Measurements from ENCODE around the gene MOGAT1. TPM values are rescaled to one million over a fixed set of nuclear protein-coding genes. Genes with fewer than 3 reads are reported as not detected.

The MOGAT1 gene
- polyA plus RNA-seq, 1 experiment, result not detected

DNA sequence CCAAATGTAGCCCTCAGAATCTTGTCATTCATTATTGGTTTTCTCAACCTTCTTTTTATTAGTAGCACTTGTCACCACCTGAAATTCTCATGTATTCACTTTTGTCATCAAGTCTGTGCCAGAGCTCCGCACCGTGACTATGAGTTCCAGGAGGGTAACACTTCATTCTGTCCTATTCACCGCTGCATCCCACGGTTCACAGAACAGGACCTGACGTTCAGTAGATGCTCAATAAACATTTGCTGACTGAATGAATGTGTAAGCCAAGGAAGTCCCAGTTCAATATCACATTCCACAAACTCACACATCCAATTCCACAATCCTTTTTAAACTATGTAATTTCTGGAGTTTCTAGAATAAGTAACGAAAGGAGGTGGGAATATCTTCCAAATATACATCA, 65.5 kb downstream of the MOGAT1 start:
- POLR2A ChIA-PET, result no interaction called here
- Histone ChIP-seq H3K9me3 (ENCODE audit: control insufficient read depth, insufficient read depth, low read length) (no peaks in the 10 kb centered on the region), H3K27me3 (ENCODE audit: control insufficient read depth, insufficient read depth, low read length) (no peaks in the 10 kb centered on the region), H3K27ac (ENCODE audit: low read depth, low read length) (no peak overlapping the region), H3K4me3 (ENCODE audit: low read depth, low read length) (no peak overlapping the region)
- CTCF ChIA-PET, result interaction anchor here (1.7 kb wide), 1 partner anchor 61 kb away, joined by 4 read pairs; no protein-coding TSS in a partner anchor
- no peak for DNase-seq (ENCODE audit: low read depth, low spot score)
- TF ChIP-seq CTCF (IDR thresholded peaks at IDR 0.05; ENCODE audit: low read depth, low read length), result no peak

GRCh38 chr2:222738312-222738711, 66.9 kb downstream of the MOGAT1 start:
- POLR2A ChIA-PET, result no interaction called here
- CTCF ChIA-PET, result interaction anchor here (0.5 kb wide), 1 partner anchor 13 kb away, joined by 3 read pairs; no protein-coding TSS in a partner anchor
- DNase-seq (ENCODE audit: low read depth, low spot score), result no peak
- no peaks in the 10 kb centered on the region for H3K9me3 ChIP-seq (ENCODE audit: control insufficient read depth, insufficient read depth, low read length)
- no peak overlapping the region for H3K4me3 ChIP-seq (ENCODE audit: low read depth, low read length)
- H3K27me3 ChIP-seq (ENCODE audit: control insufficient read depth, insufficient read depth, low read length), result no peaks in the 10 kb centered on the region
- no peak for TF ChIP-seq CTCF (IDR thresholded peaks at IDR 0.05; ENCODE audit: low read depth, low read length)
- no peak overlapping the region for H3K27ac ChIP-seq (ENCODE audit: low read depth, low read length)

GRCh38 chr2:222738809-222739208, 67.4 kb downstream of the MOGAT1 start:
- CTCF ChIA-PET, result interaction anchor here (1.7 kb wide), 1 partner anchor 58 kb away, joined by 5 read pairs; no protein-coding TSS in a partner anchor
- Histone ChIP-seq H3K9me3 (ENCODE audit: control insufficient read depth, insufficient read depth, low read length) (no peaks in the 10 kb centered on the region), H3K27ac (ENCODE audit: low read depth, low read length) (no peak overlapping the region), H3K27me3 (ENCODE audit: control insufficient read depth, insufficient read depth, low read length) (no peaks in the 10 kb centered on the region), H3K4me3 (ENCODE audit: low read depth, low read length) (no peak overlapping the region)
- TF ChIP-seq CTCF (IDR thresholded peaks at IDR 0.05; ENCODE audit: low read depth, low read length), result no peak
- no peak for DNase-seq (ENCODE audit: low read depth, low spot score)
- POLR2A ChIA-PET, result no interaction called here

DNA sequence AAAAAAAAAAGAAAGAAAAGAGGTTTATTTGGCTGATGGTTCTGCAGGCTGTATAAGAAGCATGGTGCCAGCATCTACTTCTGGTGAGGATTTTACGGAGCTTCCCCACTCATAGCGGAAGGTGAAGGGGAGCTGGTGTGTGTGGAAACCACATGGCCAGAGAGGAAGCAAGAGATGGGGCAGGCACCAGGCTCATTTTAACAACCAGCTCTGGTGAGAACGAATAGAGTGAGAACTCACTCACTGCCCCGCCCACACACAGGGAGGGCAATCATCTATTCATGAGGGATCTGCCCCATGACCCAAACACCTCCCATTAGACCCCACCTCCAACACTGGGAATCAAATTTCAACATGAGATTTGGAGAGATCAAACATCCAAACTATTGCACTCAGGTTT, 68.5 kb downstream of the MOGAT1 start:
- no peak overlapping the region for H3K27ac ChIP-seq (ENCODE audit: low read depth, low read length)
- no peak overlapping the region for H3K4me3 ChIP-seq (ENCODE audit: low read depth, low read length)
- CTCF ChIA-PET, result interaction anchor here (0.7 to 1.7 kb wide), 2 partner anchors 57 to 163 kb away, joined by 5 read pairs; no protein-coding TSS in a partner anchor
- no peak for TF ChIP-seq CTCF (IDR thresholded peaks at IDR 0.05; ENCODE audit: low read depth, low read length)
- H3K9me3 ChIP-seq (ENCODE audit: control insufficient read depth, insufficient read depth, low read length), result no peaks in the 10 kb centered on the region
- no peak for DNase-seq (ENCODE audit: low read depth, low spot score)
- no peaks in the 10 kb centered on the region for H3K27me3 ChIP-seq (ENCODE audit: control insufficient read depth, insufficient read depth, low read length)
- POLR2A ChIA-PET, result no interaction called here

- Histone ChIP-seq H3K27me3 (ENCODE audit: control insufficient read depth, insufficient read depth, low read length) (no peaks in the 10 kb centered on the region), H3K27ac (ENCODE audit: low read depth, low read length) (no peak overlapping the region), H3K9me3 (ENCODE audit: control insufficient read depth, insufficient read depth, low read length) (no peaks in the 10 kb centered on the region), H3K4me3 (ENCODE audit: low read depth, low read length) (no peak overlapping the region)
- no peak for DNase-seq (ENCODE audit: low read depth, low spot score)
- TF ChIP-seq CTCF (IDR thresholded peaks at IDR 0.05; ENCODE audit: low read depth, low read length), result no peak
- CTCF ChIA-PET, result interaction anchor here (1.5 kb wide), 1 partner anchor 34 kb away, joined by 9 read pairs; no protein-coding TSS in a partner anchor
- POLR2A ChIA-PET, result interaction anchor here (0.7 kb wide), 1 partner anchor 10 kb away, joined by 7 read pairs; no protein-coding TSS in a partner anchor
Observed at GRCh38 chr2:222743251-222743812, 71.9 kb downstream of the MOGAT1 start.

All from AG04450 (cell line).